CD4-positive, CD25-positive, alpha-beta regulatory T cell (primary cell): ENCODE measurements around the gene SPATA20. TPM values are rescaled to one million over a fixed set of nuclear protein-coding genes. Genes with fewer than 3 reads are reported as not detected.

Experiments used
- ATAC-seq, 2 donors: fragments of 150-1000 bp; cut with Tn5 transposase; one replicate each; pipeline ENCODE4 v1.10.0; 2021; ENCODE audit warnings: low read depth in 2 of 2, moderate number of reproducible peaks in 2 of 2, moderate library complexity in 1 of 2
- DNase-seq, 3 donors: peaks; one replicate each; pipeline versions ENCODE4 v3.0.0 to v3.0.0-alpha.2; 2012 to 2022; ENCODE audit warnings: mixed read lengths in 1 of 3
- H3K27ac ChIP-seq: one replicate; pipeline ENCODE4 v1.7.0; 2013; ENCODE audit warnings: mild to moderate bottlenecking, low read length; ENCODE audit not compliant: insufficient read depth, poor library complexity, severe bottlenecking
- H3K27me3 ChIP-seq: one replicate; pipeline ENCODE4 v1.7.0; 2013; ENCODE audit warnings: low read length; ENCODE audit not compliant: control insufficient read depth, insufficient read depth
- H3K36me3 ChIP-seq: one replicate; pipeline ENCODE4 v1.7.0; 2013; ENCODE audit warnings: mild to moderate bottlenecking, low read length, moderate library complexity; ENCODE audit not compliant: control insufficient read depth, insufficient read depth
- H3K4me1 ChIP-seq: 2 replicates; pipeline ENCODE4 v1.7.0; 2013; ENCODE audit warnings: mild to moderate bottlenecking, low read length; ENCODE audit not compliant: insufficient read depth, control insufficient read depth, poor library complexity, severe bottlenecking
- H3K4me3 ChIP-seq: one replicate; pipeline ENCODE4 v1.7.0; 2013; ENCODE audit warnings: low read depth, mild to moderate bottlenecking, low read length, moderate library complexity
- H3K9me3 ChIP-seq, 2 experiments: 1 replicate in 1 of 2; 2 replicates in 1 of 2; pipeline ENCODE4 v1.7.0; 2013; ENCODE audit warnings: low read length in 2 of 2, mild to moderate bottlenecking in 1 of 2, moderate library complexity in 1 of 2; ENCODE audit not compliant: control insufficient read depth in 2 of 2
- H3K27ac Mint-ChIP-seq, 3 donors: one replicate each; pipeline ENCODE4 v1.8.0; 2020 to 2022; ENCODE audit warnings: mild to moderate bottlenecking in 3 of 3, mixed read lengths in 3 of 3, moderate library complexity in 2 of 3
- H3K27me3 Mint-ChIP-seq: one replicate; pipeline ENCODE4 v1.8.0; 2022; ENCODE audit warnings: mild to moderate bottlenecking, mixed read lengths
- H3K36me3 Mint-ChIP-seq: one replicate; pipeline ENCODE4 v1.8.0; 2020; ENCODE audit warnings: mixed read lengths
- H3K4me1 Mint-ChIP-seq, 4 donors: one replicate each; pipeline ENCODE4 v1.8.0; 2020 to 2022; ENCODE audit warnings: mixed read lengths in 4 of 4, mild to moderate bottlenecking in 1 of 4
- H3K4me3 Mint-ChIP-seq, 4 donors: one replicate each; pipeline ENCODE4 v1.8.0; 2020 to 2022; ENCODE audit warnings: mild to moderate bottlenecking in 4 of 4, mixed read lengths in 4 of 4, moderate library complexity in 3 of 4
- H3K9me3 Mint-ChIP-seq, 7 donors: one replicate each; pipeline ENCODE4 v1.8.0; 2020 to 2022; ENCODE audit warnings: mixed read lengths in 7 of 7, mild to moderate bottlenecking in 3 of 7, moderate library complexity in 2 of 7
- polyA plus RNA-seq, 4 donors: library from polyadenylated mRNA; unstranded; fragments of 300-500 nt; fragmentation: Illumina TruSeq; gene quantifications; one replicate each; pipeline ENCODE4 v1.2.3, GENCODE V29; 2021
- total RNA-seq: library from RNA; stranded (reverse); gene quantifications from one replicate; pipeline ENCODE4 v1.2.3, GENCODE V29; 2022

Gene SPATA20
- total and polyA plus RNA-seq, 5 donors from 2014 or later, result 5.8 to 26.8 (median 6.7) TPM

- ATAC-seq, result no peak
- no peak overlapping the region for H3K27ac ChIP-seq
- H3K4me1 Mint-ChIP-seq, result no peaks in the 10 kb centered on the region
- no peak for DNase-seq
- no peaks in the 10 kb centered on the region for H3K9me3 Mint-ChIP-seq
- H3K4me3 ChIP-seq, result no peak overlapping the region
- no peaks in the 10 kb centered on the region for H3K9me3 ChIP-seq
- H3K36me3 ChIP-seq, result no peaks in the 10 kb centered on the region
- no peaks in the 10 kb centered on the region for H3K4me1 ChIP-seq
- no peaks in the 10 kb centered on the region for H3K27me3 Mint-ChIP-seq
- no peaks in the 10 kb centered on the region for H3K27me3 ChIP-seq
- H3K27ac Mint-ChIP-seq, result no peak overlapping the region
- H3K4me3 Mint-ChIP-seq, result no peak overlapping the region
- no peaks in the 10 kb centered on the region for H3K36me3 Mint-ChIP-seq
Observed at GRCh38 chr17:50585891-50586290, 38.9 kb downstream of the SPATA20 start.

GRCh38 chr17:50586421-50587247 lies 39.7 kb downstream of the SPATA20 start:
- Histone ChIP-seq H3K36me3 (no peaks in the 10 kb centered on the region), H3K4me1 (no peaks in the 10 kb centered on the region), H3K27me3 (no peaks in the 10 kb centered on the region), H3K4me3 (no peak overlapping the region), H3K9me3 (no peaks in the 10 kb centered on the region), H3K27ac (no peak overlapping the region)
- DNase-seq (no peak), ATAC-seq (no peak)
- Mint-ChIP-seq H3K4me1 (no peaks in the 10 kb centered on the region), H3K36me3 (no peaks in the 10 kb centered on the region), H3K9me3 (no peaks in the 10 kb centered on the region), H3K27ac (no peak overlapping the region), H3K27me3 (no peaks in the 10 kb centered on the region), H3K4me3 (no peak overlapping the region)

- no peaks in the 10 kb centered on the region for H3K4me1 Mint-ChIP-seq
- H3K27ac Mint-ChIP-seq, result no peak overlapping the region
- ATAC-seq, result no peak
Observed at GRCh38 chr17:50587571-50587970, 40.6 kb downstream of the SPATA20 start.

GRCh38 chr17:50588391-50589049 lies 41.5 kb downstream of the SPATA20 start:
- H3K4me3 ChIP-seq, result no peak overlapping the region
- H3K9me3 ChIP-seq, result no peaks in the 10 kb centered on the region
- Mint-ChIP-seq H3K27me3 (no peaks in the 10 kb centered on the region), H3K27ac (no peak overlapping the region), H3K36me3 (no peaks in the 10 kb centered on the region), H3K9me3 (no peaks in the 10 kb centered on the region), H3K4me3 (no peak overlapping the region), H3K4me1 (no peaks in the 10 kb centered on the region)
- H3K36me3 ChIP-seq, result no peaks in the 10 kb centered on the region
- ATAC-seq, result no peak
- no peaks in the 10 kb centered on the region for H3K27me3 ChIP-seq
- H3K27ac ChIP-seq, result no peak overlapping the region
- no peak for DNase-seq
- no peaks in the 10 kb centered on the region for H3K4me1 ChIP-seq

More at GRCh38 chr17:50587571-50587970, 40.6 kb downstream of the SPATA20 start:
- Histone ChIP-seq H3K27ac (no peak overlapping the region), H3K27me3 (no peaks in the 10 kb centered on the region), H3K4me1 (no peaks in the 10 kb centered on the region), H3K4me3 (no peak overlapping the region), H3K36me3 (no peaks in the 10 kb centered on the region), H3K9me3 (no peaks in the 10 kb centered on the region)
- DNase-seq, result no peak
- Mint-ChIP-seq H3K36me3 (no peaks in the 10 kb centered on the region), H3K4me3 (no peak overlapping the region), H3K27me3 (no peaks in the 10 kb centered on the region), H3K9me3 (no peaks in the 10 kb centered on the region)

- no peak overlapping the region for H3K4me3 ChIP-seq
- H3K27ac ChIP-seq, result no peak overlapping the region
- no peaks in the 10 kb centered on the region for H3K27me3 Mint-ChIP-seq
- no peaks in the 10 kb centered on the region for H3K4me1 ChIP-seq
- no peak overlapping the region for H3K4me3 Mint-ChIP-seq
- H3K9me3 Mint-ChIP-seq, result no peaks in the 10 kb centered on the region
- no peak for DNase-seq
- no peaks in the 10 kb centered on the region for H3K4me1 Mint-ChIP-seq
- no peaks in the 10 kb centered on the region for H3K9me3 ChIP-seq
- H3K27ac Mint-ChIP-seq, result no peak overlapping the region
- no peaks in the 10 kb centered on the region for H3K27me3 ChIP-seq
- ATAC-seq, result no peak
- no peaks in the 10 kb centered on the region for H3K36me3 ChIP-seq
- H3K36me3 Mint-ChIP-seq, result no peaks in the 10 kb centered on the region
Observed at GRCh38 chr17:50589095-50589705, 42.2 kb downstream of the SPATA20 start.

- Mint-ChIP-seq H3K4me3 (no peak overlapping the region), H3K36me3 (no peaks in the 10 kb centered on the region), H3K4me1 (no peaks in the 10 kb centered on the region), H3K27ac (no peak overlapping the region), H3K27me3 (no peaks in the 10 kb centered on the region), H3K9me3 (no peaks in the 10 kb centered on the region)
- H3K4me1 ChIP-seq, result no peaks in the 10 kb centered on the region
- no peak overlapping the region for H3K27ac ChIP-seq
- H3K36me3 ChIP-seq, result no peaks in the 10 kb centered on the region
- no peaks in the 10 kb centered on the region for H3K9me3 ChIP-seq
- no peak for ATAC-seq
- no peaks in the 10 kb centered on the region for H3K27me3 ChIP-seq
- H3K4me3 ChIP-seq, result no peak overlapping the region
- DNase-seq, result no peak
Observed at GRCh38 chr17:50590946-50591737, 44.2 kb downstream of the SPATA20 start.

- no peak for ATAC-seq
- Mint-ChIP-seq H3K27me3 (no peaks in the 10 kb centered on the region), H3K4me3 (no peak overlapping the region), H3K4me1 (no peaks in the 10 kb centered on the region), H3K36me3 (no peaks in the 10 kb centered on the region), H3K9me3 (no peaks in the 10 kb centered on the region), H3K27ac (no peak overlapping the region)
- Histone ChIP-seq H3K36me3 (no peaks in the 10 kb centered on the region), H3K4me1 (no peaks in the 10 kb centered on the region), H3K27ac (no peak overlapping the region), H3K27me3 (no peaks in the 10 kb centered on the region), H3K9me3 (no peaks in the 10 kb centered on the region), H3K4me3 (no peak overlapping the region)
- no peak for DNase-seq
Observed at GRCh38 chr17:50593321-50593720, 46.3 kb downstream of the SPATA20 start.
